ENCODE data around the gene ABCA3.

GRCh38 chr16:2328428-2328827 is 12.1 kb downstream of the ABCA3 start:
- TF ChIP-seq EP300 (IDR thresholded peaks at IDR 0.05; ENCODE audit: borderline replicate concordance): no peak
- TF ChIP-seq TAF1 (IDR thresholded peaks at IDR 0.05; ENCODE audit: low read depth): no peak
- no peak for TF ChIP-seq USF1 (IDR thresholded peaks at IDR 0.05)
- no peak for TF ChIP-seq MAX (IDR thresholded peaks at IDR 0.05)
- no peak for TF ChIP-seq NFIC (IDR thresholded peaks at IDR 0.05)
- no peak for TF ChIP-seq RAD21 (IDR thresholded peaks at IDR 0.05; ENCODE audit: low read depth)
- no peak for TF ChIP-seq TEAD4 (IDR thresholded peaks at IDR 0.05)
- TF ChIP-seq CREB1 (IDR thresholded peaks at IDR 0.05; ENCODE audit: low read depth): no peak
- TF ChIP-seq CEBPB (IDR thresholded peaks at IDR 0.05): no peak

Measured in Ishikawa (cell line).